Thyroid gland (tissue), 4 donors: ENCODE results near the gene SUPT6H. TPM values are rescaled to one million over a fixed set of nuclear protein-coding genes. Genes with fewer than 3 reads are reported as not detected.

ENCODE experiments used
- DNase-seq, 2 donors: peaks; one replicate each; pipeline ENCODE4 v3.0.0-alpha.2; 2019
- H3K27ac ChIP-seq, 3 donors: fragments of 200-600 bp; sonication (generic); 1 replicate in 2 of 3; 2 replicates in 1 of 3; pipeline ENCODE4 v1.5.1; 2016 to 2019; ENCODE audit warnings: mild to moderate bottlenecking in 1 of 3, moderate library complexity in 1 of 3
- H3K27me3 ChIP-seq: fragments of 200-600 bp; sonication (generic); one replicate; pipeline ENCODE4 v1.5.1; 2019
- H3K36me3 ChIP-seq, 2 donors: fragments of 200-600 bp; sonication (generic); one replicate each; pipeline ENCODE4 v1.5.1; 2016 to 2019
- H3K4me1 ChIP-seq, 2 donors: fragments of 200-600 bp; sonication (generic); one replicate each; pipeline ENCODE4 v1.5.1; 2017 to 2019
- H3K4me3 ChIP-seq, 3 donors: fragments of 200-600 bp; sonication (generic); replicated peaks in 1 of 3; 1 replicate in 2 of 3; 2 replicates in 1 of 3; pipeline ENCODE4 v1.5.1; 2016; ENCODE audit warnings: mild to moderate bottlenecking in 1 of 3
- H3K9me3 ChIP-seq: fragments of 200-600 bp; sonication (generic); one replicate; pipeline ENCODE4 v1.5.1; 2017
- CTCF ChIP-seq, 6 experiments: fragments of 200-600 bp in 3 of 6; fragments of 450-650 bp in 3 of 6; sonication (generic) in 3 of 6; IDR thresholded peaks; one replicate each; pipeline ENCODE4 v1.5.1; 2016 to 2019; ENCODE audit warnings: antibody characterized with exemption in 6 of 6, mild to moderate bottlenecking in 2 of 6, inconsistent platforms in 1 of 6, moderate library complexity in 1 of 6
- POLR2A ChIP-seq, 2 donors: fragments of 450-650 bp; IDR thresholded peaks; one replicate each; pipeline ENCODE4 v1.6.1; 2017; ENCODE audit warnings: antibody characterized with exemption in 2 of 2, mild to moderate bottlenecking in 2 of 2, moderate library complexity in 1 of 2
- WGBS, 2 donors: methylation state at CpG; one replicate each; pipeline ENCODE4 v1.1.5; 2017; 5-methylcytosine and 5-hydroxymethylcytosine counted together
- intact Hi-C: fragments of 100-400 bp; cut with DNase I; formaldehyde crosslinking; loops from one replicate; pipeline ENCODE4 v1.15.1; 2023
- total RNA-seq, 4 donors: library from RNA; depleted of rRNA; stranded (reverse); fragments of >200 nt; gene quantifications; one replicate each; pipeline ENCODE4 v1.2.3, GENCODE V29; 2016

The SUPT6H gene
- total RNA-seq, 4 donors from 2014 or later, result 49.2 to 117 (median 61.6) TPM

GRCh38 chr17:28744104-28744971 is 82.3 kb downstream of the SUPT6H start:
- Histone ChIP-seq H3K4me1 (peaks cover 44 to 54% of the 10 kb centered on the region in 2 donors), H3K36me3 (peaks cover 15 to 23% of the 10 kb centered on the region in 2 donors), H3K4me3 (peak overlapping the region; percentile 5 to 99 (median 85)), H3K27me3 (no peaks in the 10 kb centered on the region), H3K9me3 (no peaks in the 10 kb centered on the region), H3K27ac (peak overlapping the region; percentile 91 to 99 (median 95))
- 1 to 3% methylated on average over 17 to 22 of the region's 61 CpGs for WGBS, 2 donors
- TF ChIP-seq CTCF (IDR thresholded peaks at IDR 0.05), result no peak
- no peak for TF ChIP-seq POLR2A (IDR thresholded peaks at IDR 0.05)
- DNase-seq, result peak; percentile 49 to 56
- intact Hi-C loops, result no loop called here

GRCh38 chr17:28744972-28745785 is 83.2 kb downstream of the SUPT6H start:
- intact Hi-C loops, result no loop called here
- peak overlapping the region; percentile 91 to 99 (median 95) for H3K27ac ChIP-seq
- peaks cover 44 to 60% of the 10 kb centered on the region in 2 donors for H3K4me1 ChIP-seq
- 1 to 4% methylated on average over 18 to 30 of the region's 31 CpGs for WGBS, 2 donors
- TF ChIP-seq POLR2A (IDR thresholded peaks at IDR 0.05) (no peak), CTCF (IDR thresholded peaks at IDR 0.05) (no peak)
- no peaks in the 10 kb centered on the region for H3K27me3 ChIP-seq
- H3K36me3 ChIP-seq, result peaks cover 18 to 26% of the 10 kb centered on the region in 2 donors
- DNase-seq, result peak; percentile 61 to 72
- peak overlapping the region; percentile 5 to 99 (median 85) for H3K4me3 ChIP-seq
- H3K9me3 ChIP-seq, result no peaks in the 10 kb centered on the region

- TF ChIP-seq CTCF (IDR thresholded peaks at IDR 0.05) (no peak), POLR2A (IDR thresholded peaks at IDR 0.05) (peak in 1 of 2 donors; percentile 72)
- Histone ChIP-seq H3K4me3 (peak overlapping the region; percentile 5 to 99 (median 85)), H3K9me3 (no peaks in the 10 kb centered on the region), H3K27ac (peak overlapping the region; percentile 91 to 99 (median 95)), H3K4me1 (peaks cover 44 to 60% of the 10 kb centered on the region in 2 donors), H3K36me3 (peaks cover 21 to 26% of the 10 kb centered on the region in 2 donors), H3K27me3 (no peaks in the 10 kb centered on the region)
- WGBS, 2 donors, result 25 to 46% methylated on average over 3 to 4 of the region's 4 CpGs
- DNase-seq, result peak; percentile 91 to 95
- intact Hi-C loops, result no loop called here
These were observed 83.9 kb downstream of the SUPT6H start for GRCh38 chr17:28745786-28746411.

GRCh38 chr17:28746611-28747050 is 84.6 kb downstream of the SUPT6H start:
- TF ChIP-seq CTCF (IDR thresholded peaks at IDR 0.05), result no peak
- TF ChIP-seq POLR2A (IDR thresholded peaks at IDR 0.05), result no peak
- Histone ChIP-seq H3K4me3 (peak overlapping the region in 1 of 3 donors; percentile 99), H3K27me3 (no peaks in the 10 kb centered on the region), H3K27ac (peak overlapping the region; percentile 91 to 99 (median 95)), H3K4me1 (peaks cover 44 to 60% of the 10 kb centered on the region in 2 donors), H3K9me3 (no peaks in the 10 kb centered on the region), H3K36me3 (peaks cover 22 to 26% of the 10 kb centered on the region in 2 donors)
- intact Hi-C loops, result no loop called here
- DNase-seq, result peak; percentile 77 to 88
- 18 to 29% methylated on average over 4 to 5 of the region's 5 CpGs for WGBS, 2 donors
